Measurements from ENCODE around the gene SETBP1.

Gene SETBP1

DNA sequence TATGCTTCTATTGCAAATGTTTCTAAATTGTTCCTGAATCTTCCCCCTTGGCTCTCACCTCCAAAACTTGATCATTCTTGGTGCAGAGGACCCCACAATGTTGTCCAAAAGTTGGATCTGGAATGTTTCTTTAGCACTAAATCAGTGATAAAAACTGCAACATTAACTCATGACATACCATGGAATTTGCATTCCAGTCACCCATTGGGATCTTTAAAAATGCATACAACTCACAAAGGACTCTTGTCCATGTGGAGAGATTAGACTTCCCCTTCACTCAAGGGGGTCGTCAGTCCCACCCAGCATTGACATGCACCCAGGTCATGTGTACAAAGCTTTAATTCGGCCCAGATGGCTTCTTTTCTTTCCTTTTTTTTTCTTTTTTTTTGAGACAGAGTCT lies 169.3 kb downstream of the SETBP1 start:
- TF ChIP-seq, protein P1, sequence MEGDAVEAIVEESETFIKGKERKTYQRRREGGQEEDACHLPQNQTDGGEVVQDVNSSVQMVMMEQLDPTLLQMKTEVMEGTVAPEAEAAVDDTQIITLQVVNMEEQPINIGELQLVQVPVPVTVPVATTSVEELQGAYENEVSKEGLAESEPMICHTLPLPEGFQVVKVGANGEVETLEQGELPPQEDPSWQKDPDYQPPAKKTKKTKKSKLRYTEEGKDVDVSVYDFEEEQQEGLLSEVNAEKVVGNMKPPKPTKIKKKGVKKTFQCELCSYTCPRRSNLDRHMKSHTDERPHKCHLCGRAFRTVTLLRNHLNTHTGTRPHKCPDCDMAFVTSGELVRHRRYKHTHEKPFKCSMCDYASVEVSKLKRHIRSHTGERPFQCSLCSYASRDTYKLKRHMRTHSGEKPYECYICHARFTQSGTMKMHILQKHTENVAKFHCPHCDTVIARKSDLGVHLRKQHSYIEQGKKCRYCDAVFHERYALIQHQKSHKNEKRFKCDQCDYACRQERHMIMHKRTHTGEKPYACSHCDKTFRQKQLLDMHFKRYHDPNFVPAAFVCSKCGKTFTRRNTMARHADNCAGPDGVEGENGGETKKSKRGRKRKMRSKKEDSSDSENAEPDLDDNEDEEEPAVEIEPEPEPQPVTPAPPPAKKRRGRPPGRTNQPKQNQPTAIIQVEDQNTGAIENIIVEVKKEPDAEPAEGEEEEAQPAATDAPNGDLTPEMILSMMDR (conservative IDR thresholded peaks at IDR 0.05; ENCODE audit: low read depth, low read length) = no peak
- DNase-seq (ENCODE audit: low read depth) = no peak
- H3K4me3 ChIP-seq (ENCODE audit: low read length) = no peak overlapping the region

DNA sequence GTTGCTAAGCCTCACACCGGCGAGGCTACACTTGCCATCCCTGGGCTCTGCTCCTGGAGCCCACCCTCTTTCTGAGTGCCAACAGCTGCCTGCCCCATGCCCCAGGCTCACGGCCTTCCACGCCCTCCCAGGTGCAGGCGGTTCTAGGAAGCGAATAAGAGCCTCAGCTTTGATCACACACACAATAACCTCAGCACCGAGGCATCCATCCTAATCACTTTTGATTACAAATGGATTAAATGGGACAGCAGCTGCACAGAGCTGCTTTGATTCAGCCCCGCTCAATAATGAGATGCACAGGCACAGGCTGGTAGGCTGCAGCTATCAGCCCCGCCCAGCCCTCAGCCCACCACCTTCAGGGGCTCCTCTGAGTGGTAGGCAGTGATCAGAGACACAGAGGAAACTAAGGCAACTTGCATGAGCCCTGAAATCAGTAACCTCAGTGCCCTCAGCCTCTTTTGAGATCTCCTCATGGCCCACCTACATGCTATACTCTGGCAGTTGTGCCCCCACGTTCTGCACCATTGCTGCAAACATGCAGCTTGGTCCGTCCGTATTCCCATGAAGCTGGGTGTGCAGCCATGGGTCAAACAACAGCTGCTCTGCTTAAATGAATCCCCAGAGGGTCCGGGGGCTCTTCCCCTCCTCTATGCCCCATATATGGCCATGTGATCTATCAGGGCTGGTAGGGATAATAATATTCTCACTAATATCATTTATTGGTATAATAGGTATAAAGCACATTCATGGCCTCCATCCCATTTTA lies 171.4 kb downstream of the SETBP1 start:
- TF ChIP-seq, protein P1 (conservative IDR thresholded peaks at IDR 0.05; ENCODE audit: low read depth, low read length) = no peak
- DNase-seq (ENCODE audit: low read depth) = no peak
- no peak overlapping the region for H3K4me3 ChIP-seq (ENCODE audit: low read length)

DNA sequence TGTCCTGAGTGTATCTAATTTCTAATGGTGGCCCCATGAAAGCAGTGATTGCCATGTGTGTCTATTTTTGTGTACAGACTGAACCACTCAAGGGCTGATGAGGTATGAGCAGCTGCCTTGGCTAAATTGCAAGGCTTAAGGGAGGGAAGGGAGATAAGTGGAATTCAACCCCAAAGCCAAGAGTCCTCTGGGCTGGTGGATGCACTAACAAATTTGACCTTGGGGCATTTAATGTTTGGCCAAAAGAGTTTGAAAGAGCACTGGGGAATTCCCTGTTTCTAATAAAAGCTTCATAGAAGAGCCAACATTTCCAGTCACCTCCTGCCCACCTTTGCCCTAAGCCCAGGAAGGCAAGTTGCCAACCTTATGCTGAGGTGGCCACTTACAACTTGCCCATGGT lies 172.1 kb downstream of the SETBP1 start:
- TF ChIP-seq, protein P1 (conservative IDR thresholded peaks at IDR 0.05; ENCODE audit: low read depth, low read length) = no peak
- DNase-seq (ENCODE audit: low read depth) = no peak
- H3K4me3 ChIP-seq (ENCODE audit: low read length) = no peak overlapping the region

DNA sequence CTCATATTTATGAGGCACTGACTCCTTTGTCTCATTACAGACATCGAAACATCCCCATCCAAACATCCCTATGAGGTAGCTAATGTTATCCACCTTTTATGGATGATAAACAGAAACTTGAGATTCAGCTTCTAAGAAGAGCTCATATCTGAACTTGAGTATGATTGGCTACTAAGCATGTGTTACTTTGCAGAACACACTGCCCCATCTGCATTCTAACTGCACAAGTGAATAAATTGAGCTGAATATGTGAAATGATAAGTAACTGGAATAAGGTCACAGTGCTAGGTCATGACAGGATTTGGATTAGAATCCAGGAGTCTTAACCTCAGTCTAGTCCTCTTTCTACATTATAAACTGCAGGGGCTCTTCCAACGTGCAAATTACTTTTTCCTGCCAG lies 172.7 kb downstream of the SETBP1 start:
- H3K4me3 ChIP-seq (ENCODE audit: low read length) = no peak overlapping the region
- no peak for DNase-seq (ENCODE audit: low read depth)
- TF ChIP-seq, protein P1 (conservative IDR thresholded peaks at IDR 0.05; ENCODE audit: low read depth, low read length) = no peak

DNA sequence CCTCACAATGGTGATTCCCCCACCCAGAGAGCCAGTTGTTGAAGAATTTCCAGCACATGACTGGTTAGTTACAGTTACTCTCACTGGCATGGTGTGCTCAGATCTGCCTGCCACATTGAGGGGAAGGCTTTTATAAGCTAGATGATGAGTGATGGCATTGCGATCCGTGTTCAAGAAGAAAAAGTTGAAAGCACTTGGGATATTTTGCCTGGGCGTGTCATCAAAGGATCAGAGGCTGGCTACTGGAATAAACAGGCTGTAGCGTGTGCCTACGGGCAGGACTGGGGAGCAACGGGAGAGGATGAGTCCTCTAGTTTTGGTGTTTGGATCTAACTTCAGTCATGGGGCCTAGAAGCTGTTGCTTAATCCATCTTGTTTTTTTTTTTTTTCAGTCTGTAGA lies 175.0 kb downstream of the SETBP1 start:
- TF ChIP-seq, protein P1 (conservative IDR thresholded peaks at IDR 0.05; ENCODE audit: low read depth, low read length) = no peak
- no peak overlapping the region for H3K4me3 ChIP-seq (ENCODE audit: low read length)
- no peak for DNase-seq (ENCODE audit: low read depth)

DNA sequence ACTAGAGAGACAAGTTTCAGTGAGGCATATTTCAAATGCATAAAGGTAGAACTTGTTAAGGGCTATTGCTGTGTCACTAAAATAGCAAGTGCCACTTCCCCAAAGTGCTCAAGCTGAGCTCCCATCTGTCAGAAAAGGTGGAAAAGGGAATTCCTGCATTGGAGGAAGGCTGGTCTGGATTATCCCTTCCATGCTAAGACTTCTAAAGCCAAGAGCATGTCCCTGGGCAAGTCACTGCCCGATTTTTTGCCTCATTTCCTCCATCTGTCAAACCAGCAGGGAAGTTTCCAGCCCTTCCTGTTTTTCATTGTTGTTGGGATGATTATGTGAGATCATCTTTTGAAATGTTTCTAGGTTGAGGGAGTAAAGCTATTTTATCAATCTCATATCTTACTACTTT lies 175.5 kb downstream of the SETBP1 start:
- TF ChIP-seq, protein P1 (conservative IDR thresholded peaks at IDR 0.05; ENCODE audit: low read depth, low read length) = no peak
- H3K4me3 ChIP-seq (ENCODE audit: low read length) = no peak overlapping the region
- no peak for DNase-seq (ENCODE audit: low read depth)

DNA sequence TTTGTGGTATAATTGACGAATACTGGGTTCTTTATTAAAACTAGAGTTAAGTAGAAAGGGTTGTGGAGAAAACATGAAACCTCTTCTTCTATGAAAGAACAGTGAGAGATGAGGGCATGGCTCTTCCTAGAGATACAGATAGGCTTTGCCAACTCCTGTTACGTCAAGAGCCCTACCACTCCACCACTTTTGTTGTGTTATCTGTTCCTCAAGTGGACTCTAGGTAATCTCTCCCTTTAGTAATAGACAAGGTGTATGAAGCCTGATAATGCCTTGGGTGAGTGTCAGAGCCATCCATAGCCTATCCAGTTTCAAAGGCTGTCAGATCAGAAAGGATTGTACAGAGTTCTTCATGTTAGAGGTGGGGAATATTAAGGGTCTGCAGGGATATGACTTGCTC lies 176.4 kb downstream of the SETBP1 start:
- no peak for DNase-seq (ENCODE audit: low read depth)
- H3K4me3 ChIP-seq (ENCODE audit: low read length) = no peak overlapping the region
- TF ChIP-seq, protein P1 (conservative IDR thresholded peaks at IDR 0.05; ENCODE audit: low read depth, low read length) = no peak

All from retinal pigment epithelial cell (primary cell).